NCI-H510A (cell line): Measurements from ENCODE around the gene FIGLA.
A peak's percentile ranks its signal among the peaks of the same experiment; 100 is the strongest.
"Not testable (repeated sequence)": the region's sequence is repeated elsewhere in the genome, so short reads cannot be mapped to it uniquely, and the experiment has no call there.

Experiments used
- DNase-seq: peaks from one replicate; lab custom pipeline; 2025; lab: John Stamatoyannopoulos, UW

The FIGLA gene

DNA sequence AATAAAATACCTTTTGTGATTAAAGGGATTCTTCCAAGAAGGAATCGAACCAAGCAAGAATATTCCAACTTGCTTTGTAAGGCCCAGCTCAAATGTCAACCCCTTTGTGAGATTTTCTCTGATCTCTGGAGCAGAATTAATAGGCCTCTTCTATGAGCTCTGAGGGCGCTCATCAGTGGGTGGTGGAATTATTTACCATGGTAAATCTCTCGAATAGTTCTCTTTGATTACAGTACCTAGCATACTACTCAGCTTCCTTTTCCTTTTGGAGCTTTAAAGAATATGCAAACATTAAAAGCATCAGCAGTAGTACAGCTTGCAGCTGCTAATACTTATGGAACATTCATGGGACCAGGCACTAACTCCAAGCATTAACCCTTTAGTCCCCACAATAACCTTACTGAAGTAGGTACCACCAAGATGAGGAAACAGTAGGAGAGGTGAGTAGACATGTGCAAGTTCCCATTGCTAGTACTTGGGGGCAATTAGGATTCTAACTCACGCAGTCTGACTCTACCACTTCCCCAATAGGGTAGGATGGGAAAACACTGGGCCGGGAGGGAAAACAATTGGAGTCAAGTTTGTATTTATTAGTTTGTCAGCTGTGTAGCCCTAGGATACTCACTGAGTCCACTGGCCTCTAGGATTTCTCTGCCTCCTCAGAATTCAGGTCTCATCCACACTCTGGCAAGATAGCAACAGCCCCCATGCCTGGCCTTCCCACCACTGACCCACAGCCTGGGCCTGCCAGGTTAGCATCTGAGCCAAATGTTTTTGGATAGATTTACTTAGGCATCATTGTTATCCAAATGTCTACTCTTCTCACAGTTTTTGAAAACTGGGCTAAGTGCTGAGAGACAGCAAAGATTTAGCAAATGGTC lies 44.1 kb downstream of the FIGLA start:
- peak; percentile 37 for DNase-seq

DNA sequence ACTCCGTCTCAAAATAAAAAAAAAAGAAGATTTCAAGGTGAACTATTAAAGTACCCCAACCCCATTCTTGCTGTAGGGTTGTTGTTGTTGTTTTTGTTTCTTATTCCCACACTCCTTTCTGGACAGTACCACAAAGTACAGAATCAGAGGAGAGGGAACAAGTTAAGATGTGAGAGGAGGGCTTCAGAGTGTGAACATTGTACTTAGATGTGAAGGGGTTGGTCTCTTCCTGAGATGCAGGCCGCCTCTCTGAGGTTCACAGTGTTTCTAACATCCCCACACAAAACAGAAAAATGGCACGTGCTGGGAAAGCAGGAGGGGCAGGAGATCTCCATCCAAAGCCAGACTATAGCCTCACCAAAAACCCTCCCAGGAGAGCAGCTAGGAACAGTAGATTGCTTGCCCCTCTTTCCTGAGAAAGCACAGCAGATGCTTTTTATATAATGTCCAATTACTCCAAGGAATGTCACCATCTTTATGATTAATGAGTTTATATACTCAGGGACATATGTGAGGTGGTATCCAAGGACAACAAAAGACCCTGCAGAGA lies 45.1 kb downstream of the FIGLA start:
- DNase-seq = no peak

DNA sequence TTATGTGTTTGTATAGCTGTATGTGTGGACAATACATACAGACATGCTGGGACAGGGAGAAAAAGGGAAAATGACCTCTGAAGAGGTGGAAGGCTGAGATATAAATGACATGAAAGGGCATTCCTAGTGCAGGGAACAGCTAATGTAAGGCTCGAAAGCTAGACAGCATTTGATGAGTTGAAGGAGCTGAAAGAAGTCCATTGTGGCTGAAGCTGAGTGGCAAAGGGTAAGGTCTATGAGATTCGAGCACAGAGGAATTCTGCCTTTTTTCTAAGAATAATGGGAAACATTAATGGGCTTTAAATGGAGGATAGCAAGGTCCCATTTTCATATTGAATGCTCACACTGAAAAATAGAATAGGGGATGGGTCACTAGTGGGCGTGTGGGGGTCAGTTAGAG lies 46.0 kb downstream of the FIGLA start:
- DNase-seq = no peak

DNA sequence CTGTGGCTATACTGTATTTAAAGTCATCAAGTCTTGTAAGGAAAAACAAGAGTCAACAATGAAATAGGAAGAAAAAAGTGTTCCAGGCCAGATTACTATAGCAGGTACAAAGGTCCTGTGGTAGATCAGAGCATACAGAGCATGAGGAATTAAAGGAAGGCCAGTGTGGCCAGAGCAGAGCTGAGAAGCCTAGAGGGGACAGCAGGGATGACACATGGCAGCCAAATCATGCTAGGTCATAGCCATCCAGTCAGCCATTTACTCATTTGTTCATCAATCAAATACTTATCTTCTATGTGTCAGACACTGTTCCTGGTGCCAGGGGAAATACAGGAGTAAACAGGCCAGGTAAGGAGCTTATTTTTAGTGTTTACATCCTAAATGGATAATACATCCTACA lies 46.8 kb downstream of the FIGLA start:
- DNase-seq = no peak

DNA sequence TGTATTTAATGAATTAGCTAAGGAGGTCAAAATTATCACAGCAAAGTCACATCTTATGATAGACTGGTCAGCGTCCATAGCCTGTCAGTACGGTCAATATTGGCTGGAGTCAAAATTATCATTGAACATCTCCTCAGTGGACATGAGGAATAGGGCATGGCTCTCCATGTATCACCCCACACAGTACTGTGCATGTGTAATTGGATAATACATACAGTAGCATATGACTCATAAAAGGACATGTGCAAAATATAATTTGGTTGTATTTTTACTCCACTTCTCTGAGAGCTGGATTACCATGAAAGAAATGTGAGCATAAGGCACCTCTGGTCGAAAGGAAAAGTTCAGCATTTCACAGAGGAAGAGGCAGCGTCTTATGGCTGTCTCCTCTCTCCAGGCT lies 47.4 kb downstream of the FIGLA start:
- no peak for DNase-seq

DNA sequence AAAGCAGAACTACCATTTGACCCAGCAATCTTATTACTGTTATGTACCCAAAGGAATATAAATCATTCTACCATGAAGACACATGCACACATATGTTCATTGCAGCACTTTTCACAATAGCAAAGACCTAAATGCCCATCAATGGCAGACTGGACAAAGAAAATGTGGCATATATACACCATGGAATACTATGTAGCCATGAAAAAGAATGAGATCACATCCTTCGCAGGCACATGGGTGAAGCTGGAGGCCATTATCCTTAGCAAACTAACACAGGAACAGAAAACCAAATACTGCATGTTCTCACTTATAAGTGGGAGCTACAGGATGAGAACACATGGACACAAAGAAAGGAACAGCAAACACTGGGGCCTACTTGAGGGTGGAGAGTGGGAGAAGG lies 51.0 kb downstream of the FIGLA start:
- DNase-seq = not testable (repeated sequence)

DNA sequence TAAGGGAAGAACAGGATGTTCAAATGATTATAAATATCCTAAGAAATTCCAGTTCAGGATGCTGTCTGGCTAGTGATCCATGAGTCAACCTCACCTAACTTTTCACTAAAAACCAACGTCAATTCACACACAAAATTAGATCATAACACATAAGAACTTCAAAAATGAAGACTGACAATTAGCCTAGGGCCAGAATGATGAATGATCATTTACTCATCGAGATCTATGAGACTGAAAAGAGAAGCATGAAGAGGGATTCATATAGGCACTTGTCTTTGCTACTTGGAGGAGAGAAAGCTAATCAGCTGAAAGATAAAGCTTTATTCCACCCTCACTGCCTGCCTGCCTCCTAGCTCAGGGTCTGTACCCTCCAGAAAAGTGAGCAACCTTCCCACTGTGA lies 52.3 kb downstream of the FIGLA start:
- DNase-seq = no peak

DNA sequence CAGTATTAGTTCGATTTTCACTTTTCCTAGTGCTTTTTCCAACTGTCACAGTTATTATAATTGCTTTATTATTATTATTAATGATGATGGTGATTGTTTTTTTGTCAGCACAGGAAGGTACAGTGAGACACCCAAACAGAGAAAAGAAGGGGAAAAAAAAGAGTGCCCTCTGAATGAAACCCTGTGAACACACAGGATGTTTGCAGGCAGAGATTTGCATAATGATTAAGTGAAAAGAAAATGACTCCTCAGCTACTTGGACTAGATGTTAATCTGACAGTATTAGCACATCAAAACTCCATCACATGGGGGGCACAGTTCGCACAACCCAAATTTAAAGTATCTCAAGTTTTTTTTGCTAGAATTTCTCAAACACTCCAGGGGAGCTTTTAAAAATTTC lies 55.4 kb downstream of the FIGLA start:
- no peak for DNase-seq

DNA sequence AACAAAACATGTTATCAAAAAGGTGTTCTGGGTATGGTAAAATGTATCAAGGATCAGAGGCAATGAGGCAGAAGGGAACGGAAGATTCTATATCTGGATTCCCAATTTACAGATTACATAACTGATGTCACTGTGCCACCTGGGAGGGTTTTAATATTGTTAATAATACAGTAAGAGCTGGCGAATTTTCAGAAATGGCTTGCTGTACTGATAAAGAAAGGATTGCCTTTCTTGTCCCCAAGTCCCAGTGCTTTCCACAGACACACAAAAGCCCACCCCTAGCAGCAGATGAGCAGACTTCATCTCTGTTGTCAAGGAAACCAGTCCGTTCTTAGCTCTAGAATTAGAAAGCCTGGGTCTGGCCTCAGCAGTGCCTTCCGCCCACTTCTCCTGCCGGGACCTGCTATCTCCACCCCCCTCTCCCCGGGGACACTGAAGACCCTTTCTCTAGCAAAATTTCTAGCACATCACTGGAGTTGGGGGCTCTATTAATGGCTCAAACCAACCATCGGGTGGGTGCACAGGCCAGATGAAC lies 56.7 kb downstream of the FIGLA start:
- no peak for DNase-seq

DNA sequence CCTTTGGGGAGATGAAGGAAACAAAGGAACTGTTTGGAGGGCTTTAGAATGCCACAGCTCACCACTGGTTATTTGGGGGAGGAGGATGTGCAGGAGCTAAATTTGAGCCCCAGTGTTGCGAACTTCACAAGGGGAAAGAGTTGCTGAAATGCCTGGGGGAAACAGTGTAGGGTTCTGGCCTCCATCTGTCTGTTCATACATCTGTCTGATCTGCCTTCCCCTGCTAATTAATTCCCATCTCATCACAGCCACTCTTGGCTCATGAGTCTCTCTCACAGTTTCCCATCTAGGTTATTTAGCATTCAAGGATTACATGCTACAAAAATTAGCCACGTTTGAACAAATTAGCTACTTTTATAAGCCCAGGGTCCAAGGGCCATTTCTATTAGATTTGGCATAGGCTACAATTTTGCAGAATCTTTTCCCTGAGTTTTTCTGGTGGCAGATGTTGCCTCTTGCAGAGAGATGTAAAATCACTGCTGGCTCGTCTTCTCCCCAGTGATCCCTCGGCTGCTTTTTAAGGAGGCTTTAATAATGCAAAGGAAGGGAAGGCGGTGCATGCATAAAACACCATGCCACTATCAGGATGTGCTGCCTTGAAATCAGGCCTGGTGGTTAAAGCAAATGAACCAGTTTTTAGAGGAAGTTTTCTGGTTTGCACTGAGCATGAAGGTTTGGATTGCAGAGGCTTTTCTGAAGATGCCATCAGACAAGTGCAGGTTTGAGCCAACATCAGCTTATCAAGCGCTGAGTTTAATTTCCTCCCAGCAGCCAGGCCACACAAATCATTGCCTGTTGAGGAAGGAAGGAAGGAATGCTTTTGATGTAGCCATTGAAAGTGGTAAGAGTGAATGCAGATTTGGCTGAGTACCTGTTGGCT lies 57.4 kb downstream of the FIGLA start:
- DNase-seq = no peak

DNA sequence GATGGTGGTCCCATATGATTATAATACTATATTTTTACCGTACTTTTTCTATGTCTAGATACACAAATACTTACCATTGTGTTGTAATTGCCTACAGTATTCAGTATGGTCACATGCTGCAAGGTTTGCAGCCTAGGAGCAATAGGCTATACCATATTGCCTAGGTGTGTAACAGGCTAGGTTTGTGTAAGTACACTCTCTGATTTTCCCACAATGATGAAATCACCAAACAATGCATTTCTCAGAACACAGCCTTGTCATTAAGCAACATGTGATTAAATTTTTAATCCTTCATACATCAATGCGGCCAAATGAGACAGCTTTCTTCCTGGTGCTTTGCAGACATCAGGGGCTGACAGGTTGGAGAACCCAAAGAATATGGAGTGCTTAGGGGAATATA lies 59.7 kb downstream of the FIGLA start:
- DNase-seq = no peak

DNA sequence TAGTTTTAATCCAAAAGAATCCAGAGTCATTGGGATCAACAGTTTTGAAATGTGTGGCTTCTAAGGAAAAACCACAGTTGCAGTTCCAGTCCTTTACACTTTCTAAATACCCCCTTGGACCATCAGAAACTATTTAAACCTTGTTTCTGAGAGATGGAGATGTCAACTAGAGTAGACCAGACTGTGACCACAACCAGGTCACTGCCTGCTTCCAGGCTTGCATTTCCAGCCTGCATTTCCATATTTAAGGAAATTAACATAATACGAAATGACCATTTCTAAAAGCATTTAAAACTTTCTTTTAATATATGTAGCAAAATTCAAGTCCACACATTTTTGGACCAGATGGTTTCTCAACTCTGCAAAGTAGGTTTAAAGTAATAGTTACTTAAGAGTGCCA lies 60.8 kb downstream of the FIGLA start:
- DNase-seq = no peak

DNA sequence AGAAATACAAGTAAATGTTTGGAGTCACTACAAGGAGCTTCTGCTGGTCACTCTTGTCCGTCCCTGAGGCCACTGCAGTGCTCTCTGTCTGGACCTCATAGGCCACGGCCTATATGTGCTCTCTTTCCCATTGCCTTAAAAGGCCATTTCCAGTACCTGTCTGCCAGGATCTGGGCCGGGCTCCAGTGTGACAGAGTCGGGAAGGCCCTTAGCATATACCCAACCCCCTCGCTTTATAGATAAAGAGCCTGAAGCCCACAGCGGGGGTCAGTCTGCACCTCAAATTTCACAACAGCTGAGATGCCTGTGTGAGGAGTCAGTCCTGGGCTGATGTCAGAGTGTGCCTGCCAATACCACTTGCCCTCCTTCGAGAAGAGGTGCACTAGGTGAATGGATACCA lies 62.3 kb downstream of the FIGLA start:
- DNase-seq = no peak
